Limb (tissue), 2 donors: ENCODE results near the gene ZNF440.
A peak's percentile ranks its signal among the peaks of the same experiment; 100 is the strongest.
"Not testable (repeated sequence)": the region's sequence is repeated elsewhere in the genome, so short reads cannot be mapped to it uniquely, and the experiment has no call there.

Experiments
- DNase-seq, 2 donors: peaks; one replicate each; pipeline ENCODE4 v3.0.0-alpha.2; 2016; ENCODE audit errors: extremely low spot score in 2 of 2

ZNF440 gene

GRCh38 chr19:11828957-11829876 lies 15.1 kb downstream of the ZNF440 start:
- DNase-seq, result not testable (repeated sequence)

- DNase-seq, result no peak
Measured at GRCh38 chr19:11832253-11832912, 18.3 kb downstream of the ZNF440 start.

- DNase-seq, result no peak
Measured at GRCh38 chr19:11833541-11833940, 19.5 kb downstream of the ZNF440 start.

- DNase-seq, result not testable (repeated sequence)
Measured at GRCh38 chr19:11835626-11836066, 21.6 kb downstream of the ZNF440 start.

- no peak for DNase-seq
Measured at GRCh38 chr19:11843722-11844121, 29.6 kb downstream of the ZNF440 start.

- DNase-seq, result peak in 1 of 2 donors; percentile 28
Measured at GRCh38 chr19:11847615-11848014, 33.5 kb downstream of the ZNF440 start.

GRCh38 chr19:11848200-11848593 lies 34.1 kb downstream of the ZNF440 start:
- DNase-seq, result no peak

GRCh38 chr19:11848594-11849469 lies 34.8 kb downstream of the ZNF440 start, which contains the start of gene ZNF439:
ZNF439 (plus strand) TSS chr19:11848726; CDS start chr19:11848868, 142 bp downstream.
- peak; percentile 88 to 92 for DNase-seq

GRCh38 chr19:11850289-11850688 lies 36.2 kb downstream of the ZNF440 start:
- DNase-seq, result not testable (repeated sequence)

GRCh38 chr19:11853358-11853757 lies 39.3 kb downstream of the ZNF440 start:
- no peak for DNase-seq

- no peak for DNase-seq
Measured at GRCh38 chr19:11856596-11857250, 42.6 kb downstream of the ZNF440 start.

- DNase-seq, result no peak
Measured at GRCh38 chr19:11860721-11861120, 46.6 kb downstream of the ZNF440 start.

- no peak for DNase-seq
Measured at GRCh38 chr19:11861301-11861700, 47.2 kb downstream of the ZNF440 start.

GRCh38 chr19:11867766-11868165 lies 53.7 kb downstream of the ZNF440 start:
- DNase-seq, result not testable (repeated sequence)

GRCh38 chr19:11868188-11868587 lies 54.1 kb downstream of the ZNF440 start:
- no peak for DNase-seq

GRCh38 chr19:11872624-11873023 lies 58.6 kb downstream of the ZNF440 start:
- no peak for DNase-seq

GRCh38 chr19:11873762-11874161 lies 59.7 kb downstream of the ZNF440 start:
- no peak for DNase-seq

GRCh38 chr19:11879687-11880266 lies 65.7 kb downstream of the ZNF440 start:
- DNase-seq, result peak in 1 of 2 donors; percentile 38

- no peak for DNase-seq
Measured at GRCh38 chr19:11880598-11880997, 66.5 kb downstream of the ZNF440 start.

- peak; percentile 41 to 67 for DNase-seq
Measured at GRCh38 chr19:11881151-11881800, 67.2 kb downstream of the ZNF440 start.
